CD4-positive, alpha-beta T cell treated with Interleukin-15 for 4 hours (primary cell): ENCODE data around the gene RNF31.
A peak's percentile ranks its signal among the peaks of the same experiment; 100 is the strongest.

ENCODE experiments used
- DNase-seq: peaks from one replicate; pipeline ENCODE4 v3.0.0-alpha.2; 2020; ENCODE audit warnings: low spot score

Gene RNF31

DNA sequence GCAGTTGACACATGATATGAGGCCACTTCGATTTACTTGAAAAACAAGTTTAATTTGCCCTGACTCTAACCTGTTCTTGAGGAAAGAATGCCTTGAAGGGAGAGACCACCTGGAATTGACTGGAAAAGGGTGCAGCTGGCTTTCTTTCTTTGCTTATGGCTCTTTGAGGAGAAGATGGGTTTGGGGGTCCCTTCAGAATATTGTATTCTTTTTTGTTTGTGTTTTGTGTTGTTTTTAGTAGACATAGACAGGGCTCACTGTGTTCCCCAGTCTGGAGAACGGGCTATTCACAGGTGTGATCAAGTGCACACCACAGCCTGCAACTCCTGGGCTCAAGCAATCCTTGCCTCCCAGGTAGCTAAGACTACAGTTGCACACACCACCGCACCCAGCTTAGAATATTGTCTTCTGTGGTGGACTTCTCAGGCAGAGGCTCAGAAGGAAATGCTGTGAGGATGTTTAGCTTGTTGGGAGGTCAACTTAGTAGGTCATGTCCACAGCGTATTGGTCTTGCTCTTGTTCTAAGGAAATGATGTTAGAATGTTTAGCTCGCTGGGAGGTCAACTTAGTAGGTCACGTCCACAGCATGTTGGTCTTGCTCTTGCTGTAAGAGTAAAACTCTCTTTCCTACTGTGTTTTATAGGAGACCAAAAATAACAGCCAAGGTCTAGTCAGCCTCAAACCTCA lies 31.0 kb upstream of the RNF31 start:
- no peak for DNase-seq

DNA sequence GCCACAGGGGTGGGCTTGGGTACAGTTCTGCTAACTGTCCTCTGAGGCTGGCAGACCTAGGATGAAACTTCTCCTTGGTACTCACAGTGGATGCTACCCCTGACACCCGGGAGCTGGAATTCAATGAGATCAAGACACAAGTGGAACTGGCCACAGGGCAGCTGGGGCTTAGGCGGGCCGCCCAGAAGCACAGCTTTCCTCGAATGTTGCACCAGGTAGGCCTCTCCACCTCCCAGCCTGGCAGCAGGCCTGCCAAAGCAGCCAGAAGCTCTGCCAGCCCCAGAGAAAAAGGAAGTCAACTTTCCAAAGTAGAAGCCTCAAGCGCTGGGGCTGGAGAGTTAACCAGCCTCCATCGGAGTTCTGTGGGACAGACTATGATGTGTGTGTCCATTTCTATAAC lies 30.1 kb upstream of the RNF31 start:
- no peak for DNase-seq

DNA sequence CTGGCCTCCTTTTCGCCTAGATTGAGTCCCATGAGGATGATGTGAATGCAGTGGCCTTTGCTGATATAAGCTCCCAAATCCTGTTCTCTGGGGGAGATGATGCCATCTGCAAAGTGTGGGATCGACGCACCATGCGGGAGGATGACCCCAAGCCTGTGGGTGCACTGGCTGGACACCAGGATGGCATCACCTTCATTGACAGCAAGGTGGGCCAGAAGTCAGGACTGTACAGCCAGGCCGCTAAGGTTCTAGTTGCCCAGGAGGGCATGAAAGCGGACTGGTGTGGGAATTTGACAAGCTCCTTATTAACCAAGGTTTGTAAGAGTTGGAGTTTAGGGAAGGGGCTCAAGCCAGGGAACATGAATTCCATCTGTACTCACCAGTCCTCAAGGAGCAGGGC lies 27.6 kb upstream of the RNF31 start:
- no peak for DNase-seq

DNA sequence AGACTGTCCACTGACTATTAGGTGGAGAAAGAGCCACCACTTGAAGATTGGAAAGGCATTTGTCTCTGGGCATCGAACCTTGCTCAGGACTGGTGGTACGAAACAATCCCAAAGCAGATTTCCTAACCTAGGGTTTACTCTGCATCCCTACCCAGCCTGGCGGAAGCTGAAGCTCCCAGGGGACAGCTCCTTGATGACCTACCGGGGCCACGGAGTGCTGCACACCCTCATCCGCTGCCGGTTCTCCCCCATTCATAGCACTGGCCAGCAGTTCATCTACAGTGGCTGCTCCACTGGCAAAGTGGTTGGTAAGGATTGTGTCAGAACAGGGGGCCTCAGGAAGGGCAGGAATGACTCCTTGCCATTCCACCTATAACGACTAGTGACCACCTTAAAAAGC lies 26.1 kb upstream of the RNF31 start:
- no peak for DNase-seq

DNA sequence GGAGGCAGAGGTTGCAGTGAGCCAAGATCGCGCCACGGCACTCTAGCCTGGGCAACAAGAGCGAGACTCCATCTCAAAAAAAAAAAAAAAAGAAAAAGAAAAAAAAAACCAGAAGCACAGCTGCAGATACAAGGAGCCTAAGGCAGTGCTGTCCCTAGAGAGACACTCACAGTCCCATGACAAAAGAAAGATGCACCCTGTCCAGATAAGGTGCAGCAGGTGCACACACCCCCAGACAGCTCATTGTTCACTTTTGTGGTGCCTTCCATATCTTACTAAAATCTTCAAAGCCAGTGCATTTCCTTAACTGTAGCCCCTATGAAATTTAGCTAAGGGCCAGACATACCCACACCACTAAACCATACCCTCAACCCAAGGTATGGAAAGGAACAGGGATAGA lies 24.9 kb upstream of the RNF31 start:
- DNase-seq = no peak

DNA sequence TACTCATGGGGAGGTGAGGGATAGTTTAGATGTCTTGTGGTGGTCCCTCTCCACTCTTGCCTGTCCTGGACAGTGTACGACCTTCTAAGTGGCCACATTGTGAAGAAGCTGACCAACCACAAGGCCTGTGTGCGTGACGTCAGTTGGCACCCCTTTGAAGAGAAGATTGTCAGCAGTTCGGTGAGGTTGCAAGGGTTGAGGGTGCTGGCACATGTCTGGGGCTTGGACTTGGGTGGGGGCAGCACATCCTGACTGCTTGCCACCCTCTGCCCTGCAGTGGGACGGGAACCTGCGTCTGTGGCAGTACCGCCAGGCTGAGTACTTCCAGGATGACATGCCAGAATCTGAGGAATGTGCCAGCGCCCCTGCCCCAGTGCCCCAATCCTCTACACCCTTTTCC lies 24.4 kb upstream of the RNF31 start:
- DNase-seq = no peak

DNA sequence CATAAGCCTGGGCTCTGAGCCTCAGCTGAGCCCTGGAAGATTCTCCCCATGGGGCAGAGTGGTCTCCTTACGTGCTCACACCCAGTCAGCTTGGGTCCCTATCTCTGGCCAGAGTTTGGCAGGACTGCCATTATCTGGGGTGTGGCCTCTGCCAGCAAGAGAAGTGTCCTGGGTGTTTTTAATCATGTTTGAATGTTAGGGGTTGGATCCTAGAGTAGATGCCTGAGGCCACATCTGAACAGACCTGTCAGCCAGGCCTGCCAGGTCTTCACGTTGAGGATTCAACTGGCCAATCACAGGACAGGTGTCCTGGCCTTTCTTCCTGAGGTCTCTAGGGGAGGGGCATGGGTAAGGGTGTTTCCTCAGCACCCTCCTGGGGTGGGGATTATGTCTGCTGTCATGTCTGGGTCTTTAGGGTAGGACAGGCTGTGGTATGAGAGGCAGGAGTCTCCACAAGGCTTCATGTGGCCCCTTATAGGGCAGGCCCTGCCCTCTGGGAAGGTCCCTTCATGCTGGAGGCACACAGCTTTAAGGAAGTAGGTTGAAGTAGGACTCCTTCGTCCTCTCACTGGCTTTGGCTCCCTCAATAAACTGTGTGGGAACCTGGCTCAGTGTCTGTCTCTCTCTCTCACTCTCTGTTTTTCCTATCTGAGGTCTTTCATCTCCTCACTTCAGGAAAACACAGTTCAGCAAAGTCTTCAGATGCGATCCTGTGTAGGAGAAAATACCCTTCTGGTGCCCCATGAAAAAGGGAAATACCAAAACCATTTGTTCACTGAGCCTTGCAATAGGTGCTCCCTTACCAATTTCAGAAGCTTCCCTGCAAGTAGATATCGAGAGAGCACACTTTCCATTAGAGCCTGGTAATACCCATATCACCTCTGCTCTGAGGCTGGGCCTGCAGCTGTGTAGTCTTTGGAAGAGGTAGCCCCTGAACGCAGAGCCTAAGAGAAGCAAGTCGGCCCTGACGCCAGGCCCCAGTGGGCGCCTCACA lies 23.6 kb upstream of the RNF31 start:
- DNase-seq = no peak

DNA sequence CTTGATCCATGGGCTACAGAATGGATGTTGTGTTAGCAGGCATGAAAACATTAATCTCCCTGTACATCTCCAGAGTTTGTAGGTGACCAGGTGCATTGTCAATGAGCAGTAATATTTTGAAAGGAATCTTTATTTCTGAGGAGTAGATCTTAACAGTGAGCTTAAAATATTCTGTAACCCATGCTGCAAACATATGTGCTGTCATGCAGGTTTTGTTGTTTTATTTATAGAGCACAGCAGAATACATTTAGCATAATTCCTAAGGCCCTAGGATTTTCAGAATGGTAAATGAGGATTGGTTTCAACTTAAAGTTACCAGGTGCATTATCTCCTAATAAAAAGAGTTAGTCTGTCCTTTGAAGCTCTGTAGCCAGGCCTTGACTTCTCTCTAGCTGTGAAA lies 20.4 kb upstream of the RNF31 start:
- no peak for DNase-seq

DNA sequence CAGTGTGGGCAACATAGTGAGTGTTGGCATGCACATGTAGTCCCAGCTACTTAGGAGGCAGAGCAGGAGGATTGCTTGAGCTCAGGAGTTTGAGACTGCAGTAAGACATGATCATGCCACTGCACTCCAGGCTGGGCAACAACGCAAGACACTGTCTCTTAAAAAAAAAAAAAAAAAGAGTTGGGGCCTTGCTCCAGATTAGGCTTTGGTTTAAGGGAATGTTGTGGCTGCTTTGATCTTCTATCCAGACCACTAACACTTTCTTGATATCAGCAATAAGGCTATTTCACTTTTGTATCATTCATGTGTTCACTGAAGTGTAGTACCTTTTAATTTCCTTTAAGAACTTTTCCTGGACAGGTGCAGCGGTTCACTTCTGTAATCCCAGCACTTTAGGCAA lies 19.6 kb upstream of the RNF31 start:
- no peak for DNase-seq

DNA sequence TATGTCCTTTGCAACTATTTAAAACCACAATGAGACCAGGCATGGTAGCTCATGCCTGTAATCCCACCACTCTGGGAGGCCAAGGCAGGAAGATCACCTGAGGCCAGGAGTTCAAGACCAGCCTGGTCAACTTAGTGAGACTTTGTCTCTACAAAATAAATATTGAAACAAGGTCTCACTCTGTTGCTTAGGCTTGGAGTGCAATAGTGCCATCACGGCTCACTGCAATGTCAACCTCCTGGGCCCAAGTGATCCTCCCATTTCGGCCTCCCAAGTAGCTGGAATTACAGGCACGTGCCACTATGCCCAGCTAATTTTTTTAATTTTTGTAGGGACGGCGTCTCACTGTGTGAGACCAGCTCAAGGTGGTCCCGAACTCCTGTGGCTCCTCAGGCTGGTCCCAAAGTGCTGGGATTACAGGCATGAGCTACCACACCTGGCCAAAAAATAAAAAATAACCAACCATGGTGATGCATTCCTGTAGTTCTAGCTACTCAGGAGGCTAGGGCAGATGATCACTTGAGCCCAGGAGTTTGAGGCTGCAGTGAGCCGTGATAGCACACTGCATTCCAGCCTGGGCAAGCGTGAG lies 17.8 kb upstream of the RNF31 start:
- DNase-seq = no peak

DNA sequence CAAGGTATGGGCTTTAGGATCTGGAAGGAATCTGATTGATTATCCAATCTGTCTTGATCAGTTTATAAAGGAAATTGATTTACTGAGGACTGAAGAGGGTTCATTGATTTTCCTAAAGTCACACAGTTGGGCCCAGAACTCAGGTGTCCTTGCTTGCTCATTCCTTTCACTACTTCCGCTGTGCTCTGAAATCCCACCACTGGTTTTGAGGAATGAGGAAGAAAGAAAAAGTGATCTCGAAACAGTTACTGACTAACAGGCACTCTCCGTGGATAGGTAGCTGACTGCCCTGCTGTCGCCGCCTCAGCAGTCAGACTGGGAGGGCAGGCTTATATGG lies 16.9 kb upstream of the RNF31 start, which contains the start of gene FITM1:
FITM1 (plus strand) TSS at position 280 of the 337 bp plus-strand sequence. CDS start 905 bp downstream, outside the sequence.
- no peak for DNase-seq

DNA sequence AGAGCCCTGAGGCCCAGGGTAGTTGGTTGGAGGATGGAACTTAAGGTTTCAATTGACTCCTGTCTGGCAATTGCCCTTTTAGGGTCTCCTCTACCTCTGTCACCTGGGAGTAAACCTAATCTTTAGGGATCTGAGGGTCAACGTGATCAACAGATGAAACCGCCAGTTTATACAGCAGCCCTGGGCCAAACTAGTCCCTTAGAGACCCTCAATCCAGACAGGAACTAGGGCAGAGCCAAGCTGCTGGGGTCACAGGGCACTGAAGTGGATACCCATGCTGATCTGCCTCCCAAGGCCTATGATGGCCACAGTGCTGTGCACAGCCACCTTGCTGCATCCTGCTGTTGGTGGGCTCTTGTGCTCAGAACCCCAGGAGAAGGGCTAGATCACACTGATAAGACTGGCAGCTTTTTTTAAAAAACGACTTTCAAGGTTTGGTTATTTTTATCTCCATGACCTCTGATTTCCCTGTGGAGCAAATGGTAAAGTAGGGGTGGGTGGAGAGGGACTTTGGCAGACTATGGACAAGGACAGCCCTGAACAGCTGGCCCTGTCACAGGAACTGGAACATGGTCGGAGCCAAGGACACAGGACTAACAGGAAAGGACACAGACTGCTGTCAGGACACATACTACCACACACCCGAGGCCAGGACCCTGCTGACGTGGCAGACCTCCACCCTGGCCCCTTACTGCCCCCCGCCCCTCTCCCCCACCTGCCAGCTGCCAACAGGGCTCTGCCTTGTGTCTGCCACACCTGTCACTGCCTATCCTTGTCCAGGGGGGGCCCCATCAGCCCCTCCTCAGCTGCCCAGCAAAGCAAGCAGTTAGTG lies 16.4 kb upstream of the RNF31 start:
- no peak for DNase-seq

DNA sequence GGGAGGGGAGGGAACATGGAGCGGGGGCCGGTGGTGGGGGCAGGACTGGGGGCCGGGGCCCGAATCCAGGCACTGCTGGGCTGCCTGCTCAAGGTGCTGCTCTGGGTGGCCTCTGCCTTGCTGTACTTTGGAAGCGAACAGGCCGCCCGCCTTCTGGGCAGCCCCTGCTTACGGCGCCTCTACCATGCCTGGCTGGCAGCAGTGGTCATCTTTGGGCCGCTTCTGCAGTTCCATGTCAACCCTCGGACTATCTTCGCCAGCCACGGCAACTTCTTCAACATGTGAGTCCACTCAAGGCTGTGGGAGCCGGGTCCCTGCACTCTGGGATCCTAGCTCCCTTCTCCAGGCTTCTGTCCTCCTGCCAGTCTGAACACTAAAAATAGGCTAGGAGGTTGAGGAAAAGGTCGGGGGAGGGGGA lies 15.7 kb upstream of the RNF31 start:
- no peak for DNase-seq

DNA sequence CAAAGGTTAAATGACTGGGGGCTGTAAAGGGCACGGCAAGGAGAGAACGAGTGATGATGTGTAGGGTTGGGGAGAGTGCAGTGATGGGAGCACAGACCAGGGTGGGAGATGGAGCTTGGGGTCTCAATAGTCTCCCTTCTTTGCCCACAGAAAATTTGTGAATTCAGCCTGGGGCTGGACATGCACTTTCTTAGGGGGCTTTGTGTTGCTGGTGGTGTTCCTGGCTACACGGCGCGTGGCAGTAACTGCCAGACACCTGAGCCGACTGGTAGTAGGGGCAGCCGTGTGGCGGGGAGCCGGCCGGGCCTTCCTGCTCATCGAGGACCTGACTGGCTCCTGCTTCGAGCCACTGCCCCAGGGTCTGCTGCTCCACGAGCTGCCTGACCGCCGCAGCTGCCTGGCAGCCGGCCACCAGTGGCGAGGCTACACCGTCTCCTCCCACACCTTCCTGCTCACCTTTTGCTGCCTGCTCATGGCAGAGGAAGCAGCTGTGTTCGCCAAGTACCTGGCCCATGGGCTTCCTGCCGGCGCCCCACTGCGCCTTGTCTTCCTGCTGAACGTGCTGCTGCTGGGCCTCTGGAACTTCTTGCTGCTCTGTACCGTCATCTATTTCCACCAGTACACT lies 15.1 kb upstream of the RNF31 start:
- DNase-seq = peak; percentile 29

DNA sequence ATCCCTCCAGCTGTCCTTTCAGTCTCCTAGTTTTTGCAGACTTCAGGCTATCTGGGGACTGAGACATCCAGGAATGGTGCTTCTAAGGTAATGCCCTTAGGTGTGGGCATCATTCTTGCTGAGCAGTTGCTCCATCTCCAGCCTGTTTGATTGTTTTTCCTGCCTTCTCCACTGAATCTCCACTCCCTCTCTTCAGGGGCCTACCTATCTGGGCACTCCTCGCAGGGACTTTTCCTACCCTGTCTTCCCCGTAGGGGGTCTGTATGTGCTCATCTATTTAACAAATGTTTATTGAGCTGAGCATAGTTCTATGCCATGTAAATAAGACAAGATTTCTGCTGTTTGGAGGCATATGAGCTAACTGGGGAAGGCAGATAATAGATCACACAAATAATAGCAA lies 14.3 kb upstream of the RNF31 start:
- no peak for DNase-seq

DNA sequence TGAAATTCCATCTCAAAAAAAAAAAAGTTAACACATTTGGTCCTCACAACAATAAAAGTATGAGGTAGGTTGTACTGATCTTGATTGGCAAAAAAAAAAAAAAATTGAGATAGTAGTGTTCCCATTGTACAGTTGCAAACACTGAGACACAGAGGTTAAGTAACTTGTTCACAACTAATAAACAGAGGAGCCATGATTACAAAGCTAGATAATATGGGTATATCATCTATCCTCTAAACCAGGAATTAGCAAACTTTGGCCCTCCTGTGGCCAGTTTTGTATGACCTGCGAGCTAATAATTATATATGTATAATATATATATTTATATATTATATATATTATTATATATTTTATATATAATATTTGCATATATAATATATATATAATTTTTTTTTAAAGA lies 13.6 kb upstream of the RNF31 start:
- DNase-seq = no peak

DNA sequence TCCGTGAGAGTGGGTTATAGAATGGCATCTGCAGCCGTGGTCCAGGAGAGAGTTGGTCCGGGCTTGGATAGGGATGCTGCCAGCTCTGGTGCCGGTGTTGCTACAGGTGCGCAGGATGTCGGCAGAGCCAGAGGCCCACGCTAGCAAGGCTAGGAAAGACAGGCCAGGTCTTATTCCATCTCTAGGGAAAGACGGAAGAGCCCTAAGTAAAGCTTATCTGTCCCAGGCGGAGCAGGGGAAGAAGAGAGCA lies 11.8 kb upstream of the RNF31 start:
- DNase-seq = no peak

DNA sequence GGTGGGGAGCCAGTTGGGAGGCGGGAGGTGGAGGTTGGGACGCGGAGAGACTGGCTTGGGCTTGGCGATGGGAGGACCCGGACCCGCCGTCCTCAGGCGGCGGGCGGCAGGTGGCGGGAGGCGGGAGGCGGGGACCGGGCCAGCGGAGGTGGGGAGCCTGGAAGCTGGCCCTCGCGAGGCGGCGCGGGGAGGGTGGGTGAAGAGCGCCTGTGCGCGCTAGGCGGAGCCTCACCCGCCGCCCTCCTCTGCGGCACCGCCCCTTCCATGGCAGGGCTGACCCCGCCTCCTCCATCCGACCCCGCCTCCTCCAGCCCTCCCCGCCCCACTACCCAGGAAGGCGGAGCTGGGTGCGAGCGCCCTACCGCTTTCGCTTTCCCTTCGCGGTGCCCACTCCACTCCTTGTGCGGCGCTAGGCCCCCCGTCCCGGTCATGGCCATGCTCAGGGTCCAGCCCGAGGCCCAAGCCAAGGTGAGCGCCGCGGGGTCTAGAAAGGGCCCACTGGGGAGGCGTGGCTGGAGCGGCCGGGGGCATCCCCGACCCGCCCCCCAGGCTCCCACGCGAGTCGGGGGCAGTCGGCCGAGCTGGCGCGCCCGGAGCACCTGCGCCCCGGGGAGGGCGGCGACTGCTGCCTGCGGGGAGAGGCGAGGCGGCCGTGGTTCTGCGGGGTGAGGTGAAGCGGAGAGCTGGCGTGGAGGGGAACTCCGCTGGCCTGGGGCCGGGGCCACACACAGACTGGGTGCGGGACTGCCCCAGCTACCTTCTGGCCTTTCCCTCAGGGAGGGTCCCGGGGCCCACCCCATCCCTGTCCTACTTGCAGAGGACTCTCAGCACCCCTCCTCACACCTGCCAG lies 11.2 kb upstream of the RNF31 start, which contains the start of gene PSME1:
PSME1 (plus strand) TSS at position 361 of the 850 bp plus-strand sequence; CDS start at position 430, 69 bp downstream.
- peak; percentile 95 for DNase-seq

DNA sequence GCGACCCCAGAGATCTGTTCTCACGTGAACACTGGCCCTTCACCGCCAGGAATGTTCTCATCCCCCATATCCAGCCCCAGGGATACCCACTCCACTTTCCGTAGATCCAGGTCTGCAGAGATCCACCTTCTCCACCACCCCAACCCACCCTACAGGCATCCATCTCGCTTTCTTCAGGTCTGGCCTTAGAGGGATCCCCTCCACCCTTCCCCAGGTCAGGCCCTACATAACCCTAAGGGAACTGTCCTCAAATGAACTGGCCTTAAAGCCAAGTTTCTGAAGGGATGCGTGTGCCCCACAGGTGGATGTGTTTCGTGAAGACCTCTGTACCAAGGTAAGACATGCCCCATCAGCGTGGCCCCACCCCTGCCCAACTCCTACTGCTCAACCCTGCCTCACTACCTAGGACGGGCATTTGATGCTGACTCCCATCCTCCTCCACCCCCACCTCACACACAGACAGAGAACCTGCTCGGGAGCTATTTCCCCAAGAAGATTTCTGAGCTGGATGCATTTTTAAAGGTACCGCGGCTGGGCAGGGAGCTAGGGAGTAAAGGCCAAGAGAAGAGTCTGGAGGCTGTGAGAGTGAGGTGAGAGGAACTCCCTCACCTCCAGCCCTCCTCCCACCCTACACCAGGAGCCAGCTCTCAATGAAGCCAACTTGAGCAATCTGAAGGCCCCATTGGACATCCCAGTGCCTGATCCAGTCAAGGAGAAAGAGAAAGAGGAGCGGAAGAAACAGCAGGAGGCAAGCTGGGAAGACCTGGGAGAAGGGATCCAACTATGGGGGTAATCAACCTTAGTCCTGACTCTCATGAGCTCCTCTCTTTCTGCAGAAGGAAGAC lies 10.4 kb upstream of the RNF31 start:
- DNase-seq = no peak
